ENCODE results near the gene IL1RAP.
A peak's percentile ranks its signal among the peaks of the same experiment; 100 is the strongest.
"Not testable (repeated sequence)": the region's sequence is repeated elsewhere in the genome, so short reads cannot be mapped to it uniquely, and the experiment has no call there.

IL1RAP gene

DNA sequence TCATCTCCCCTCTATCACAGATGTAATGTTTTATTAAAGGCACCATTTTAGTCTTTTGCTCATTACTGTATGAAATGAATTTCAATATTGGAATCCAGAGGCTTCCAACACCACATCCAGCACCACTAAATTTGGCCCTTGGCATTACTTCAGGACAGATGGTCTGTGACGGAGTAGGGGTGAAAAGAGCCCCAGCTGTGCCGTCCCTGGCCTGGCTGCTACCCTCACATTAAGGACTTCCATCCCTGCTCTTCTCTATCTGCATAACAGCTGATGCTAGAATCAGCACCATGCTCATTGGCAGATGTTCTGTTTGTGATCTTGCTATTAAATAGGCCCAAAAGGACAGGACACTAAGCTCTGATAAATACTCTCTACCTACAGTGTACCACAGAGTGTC lies 152.9 kb downstream of the IL1RAP start:
- no peak for DNase-seq (ENCODE audit: low read depth)
- in situ Hi-C loops (cut with HindIII; ENCODE audit: low sequenced_read_pairs), result no loop called here

GRCh38 chr3:190671658-190672057 lies 157.8 kb downstream of the IL1RAP start:
- H3K4me3 ChIP-seq (ENCODE audit: low read depth, low read length), result no peak overlapping the region
- peak; percentile 15 for DNase-seq (ENCODE audit: low read depth)
- TF ChIP-seq, protein P1, sequence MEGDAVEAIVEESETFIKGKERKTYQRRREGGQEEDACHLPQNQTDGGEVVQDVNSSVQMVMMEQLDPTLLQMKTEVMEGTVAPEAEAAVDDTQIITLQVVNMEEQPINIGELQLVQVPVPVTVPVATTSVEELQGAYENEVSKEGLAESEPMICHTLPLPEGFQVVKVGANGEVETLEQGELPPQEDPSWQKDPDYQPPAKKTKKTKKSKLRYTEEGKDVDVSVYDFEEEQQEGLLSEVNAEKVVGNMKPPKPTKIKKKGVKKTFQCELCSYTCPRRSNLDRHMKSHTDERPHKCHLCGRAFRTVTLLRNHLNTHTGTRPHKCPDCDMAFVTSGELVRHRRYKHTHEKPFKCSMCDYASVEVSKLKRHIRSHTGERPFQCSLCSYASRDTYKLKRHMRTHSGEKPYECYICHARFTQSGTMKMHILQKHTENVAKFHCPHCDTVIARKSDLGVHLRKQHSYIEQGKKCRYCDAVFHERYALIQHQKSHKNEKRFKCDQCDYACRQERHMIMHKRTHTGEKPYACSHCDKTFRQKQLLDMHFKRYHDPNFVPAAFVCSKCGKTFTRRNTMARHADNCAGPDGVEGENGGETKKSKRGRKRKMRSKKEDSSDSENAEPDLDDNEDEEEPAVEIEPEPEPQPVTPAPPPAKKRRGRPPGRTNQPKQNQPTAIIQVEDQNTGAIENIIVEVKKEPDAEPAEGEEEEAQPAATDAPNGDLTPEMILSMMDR (IDR thresholded peaks at IDR 0.05; ENCODE audit: low read depth, low read length, missing control alignments), result no peak
- in situ Hi-C loops (cut with HindIII; ENCODE audit: low sequenced_read_pairs), result no loop called here

More for the DNA sequence above, 152.9 kb downstream of the IL1RAP start:
- TF ChIP-seq, protein P1 (IDR thresholded peaks at IDR 0.05; ENCODE audit: low read depth, low read length, missing control alignments), result no peak
- H3K4me3 ChIP-seq (ENCODE audit: low read depth, low read length), result no peak overlapping the region

DNA sequence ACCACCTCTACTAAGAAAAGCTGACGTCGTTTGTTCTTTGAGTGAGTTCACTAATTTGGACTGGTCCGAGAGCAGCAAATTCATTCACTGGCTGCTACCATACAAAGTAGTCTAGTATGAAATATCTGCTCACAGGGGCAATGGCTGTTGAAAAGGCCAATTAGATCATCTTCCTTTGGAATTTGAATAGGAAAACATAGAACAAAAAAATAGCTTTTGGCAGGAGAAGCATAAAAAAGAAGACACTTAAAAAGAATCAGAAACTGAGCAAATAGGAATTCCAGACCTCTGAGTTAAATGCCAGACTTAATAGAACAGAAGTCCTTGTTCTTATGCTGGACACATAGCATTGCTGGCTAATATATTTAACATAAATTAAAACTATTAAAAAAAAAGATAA lies 159.3 kb downstream of the IL1RAP start:
- H3K4me3 ChIP-seq (ENCODE audit: low read depth, low read length), result no peak overlapping the region
- TF ChIP-seq, protein P1 (IDR thresholded peaks at IDR 0.05; ENCODE audit: low read depth, low read length, missing control alignments), result no peak
- in situ Hi-C loops (cut with HindIII; ENCODE audit: low sequenced_read_pairs), result no loop called here
- no peak for DNase-seq (ENCODE audit: low read depth)

DNA sequence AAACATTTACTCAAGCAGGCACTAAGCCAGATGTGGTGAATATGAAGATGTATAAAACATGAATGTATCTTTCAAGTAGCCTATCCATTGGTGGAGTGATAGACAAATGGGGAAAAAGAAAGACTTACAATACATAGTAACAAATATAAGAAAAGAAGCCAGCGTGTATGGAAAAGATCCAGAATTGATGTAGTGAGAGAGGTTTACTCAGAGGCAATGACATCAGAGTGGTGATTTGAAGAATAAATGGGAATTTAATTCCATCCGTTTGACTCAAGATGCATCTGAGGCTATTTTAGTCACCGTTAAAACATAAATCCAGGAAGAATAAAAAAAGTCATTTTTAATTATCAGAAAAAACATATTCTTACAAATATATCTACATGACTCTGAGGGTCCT lies 162.6 kb downstream of the IL1RAP start:
- no peak for DNase-seq (ENCODE audit: low read depth)
- no peak overlapping the region for H3K4me3 ChIP-seq (ENCODE audit: low read depth, low read length)
- TF ChIP-seq, protein P1 (IDR thresholded peaks at IDR 0.05; ENCODE audit: low read depth, low read length, missing control alignments), result no peak
- in situ Hi-C loops (cut with HindIII; ENCODE audit: low sequenced_read_pairs), result no loop called here

GRCh38 chr3:190677001-190677400 lies 163.1 kb downstream of the IL1RAP start:
- TF ChIP-seq, protein P1 (IDR thresholded peaks at IDR 0.05; ENCODE audit: low read depth, low read length, missing control alignments), result no peak
- no peak overlapping the region for H3K4me3 ChIP-seq (ENCODE audit: low read depth, low read length)
- DNase-seq (ENCODE audit: low read depth), result no peak
- in situ Hi-C loops (cut with HindIII; ENCODE audit: low sequenced_read_pairs), result no loop called here

DNA sequence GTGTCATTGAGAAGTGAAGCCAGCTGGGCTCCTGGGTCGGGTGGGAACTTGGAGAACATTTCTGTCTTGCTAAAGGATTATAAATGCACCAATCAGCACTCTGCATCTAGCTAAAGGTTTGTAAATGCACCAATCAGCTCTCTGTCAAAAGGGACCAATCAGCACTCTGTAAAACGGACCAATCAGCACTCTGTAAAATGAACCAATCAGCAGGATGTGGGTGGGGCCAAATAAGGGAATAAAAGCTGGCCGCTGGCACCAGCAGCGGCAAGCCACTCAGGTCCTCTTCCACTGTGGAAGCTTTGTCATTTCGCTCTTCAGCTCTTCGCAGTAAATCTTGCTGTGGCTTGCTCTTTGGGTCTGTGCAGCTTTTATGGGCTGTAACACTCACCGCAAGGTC lies 164.0 kb downstream of the IL1RAP start:
- H3K4me3 ChIP-seq (ENCODE audit: low read depth, low read length); in situ Hi-C loops (cut with HindIII; ENCODE audit: low sequenced_read_pairs); DNase-seq (ENCODE audit: low read depth): not testable (repeated sequence)

GRCh38 chr3:190680691-190681090 lies 166.8 kb downstream of the IL1RAP start:
- TF ChIP-seq, protein P1 (IDR thresholded peaks at IDR 0.05; ENCODE audit: low read depth, low read length, missing control alignments), result no peak
- in situ Hi-C loops (cut with HindIII; ENCODE audit: low sequenced_read_pairs), result no loop called here
- H3K4me3 ChIP-seq (ENCODE audit: low read depth, low read length), result no peak overlapping the region
- DNase-seq (ENCODE audit: low read depth), result no peak

All from astrocyte of the cerebellum (primary cell).